ENCODE results near the gene TSPAN15.

The TSPAN15 gene

DNA sequence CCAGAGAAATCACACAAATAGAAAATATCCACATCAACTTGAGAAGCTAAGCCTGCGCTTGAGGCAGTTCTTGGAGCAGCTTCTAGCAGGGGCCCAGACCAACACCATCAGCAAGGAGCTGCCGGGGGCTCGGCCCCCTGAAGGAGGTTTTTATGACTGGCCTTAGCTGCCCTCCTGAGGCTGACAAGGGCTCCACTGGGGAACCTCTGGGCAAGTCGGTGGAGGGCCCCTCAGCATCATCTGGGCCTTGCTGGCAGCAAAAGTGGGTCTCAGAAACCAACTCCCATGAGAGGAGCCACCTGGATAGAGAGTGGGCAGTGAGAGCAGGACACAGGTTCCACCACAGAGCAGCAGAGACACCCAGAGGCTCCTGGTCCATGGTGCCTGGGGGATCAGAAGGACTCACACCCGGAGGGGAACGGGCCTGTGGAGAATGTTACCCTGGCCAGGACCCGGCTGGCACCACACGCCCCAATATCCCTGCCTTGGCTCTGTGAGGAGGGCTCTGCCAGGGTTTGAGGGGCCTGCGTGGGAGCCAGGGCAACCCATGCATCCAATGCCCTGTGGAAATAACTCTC is 66.1 kb downstream of the TSPAN15 start:
- Histone ChIP-seq H3K4me3 (ENCODE audit: low read depth, low read length) (no peak overlapping the region), H3K27ac (ENCODE audit: extremely low read depth, low read depth, low read length) (no peak overlapping the region), H3K9me3 (ENCODE audit: control insufficient read depth, insufficient read depth, low read depth, low read length) (no peaks in the 10 kb centered on the region), H3K36me3 (ENCODE audit: control insufficient read depth in 2 of 2, insufficient read depth in 1 of 2, low read length in 2 of 2) (no peaks in the 10 kb centered on the region), H3K4me1 (ENCODE audit: control insufficient read depth, insufficient read depth, low read length) (no peaks in the 10 kb centered on the region)
- no peak for TF ChIP-seq FEZF1 (tag by site-specific recombination; IDR thresholded peaks at IDR 0.05)
- TF ChIP-seq KLF7 (tag by site-specific recombination; IDR thresholded peaks at IDR 0.05; ENCODE audit: borderline replicate concordance): no peak
- no peak for TF ChIP-seq YY1 (tag by site-specific recombination; IDR thresholded peaks at IDR 0.05)
- TF ChIP-seq, protein P1, sequence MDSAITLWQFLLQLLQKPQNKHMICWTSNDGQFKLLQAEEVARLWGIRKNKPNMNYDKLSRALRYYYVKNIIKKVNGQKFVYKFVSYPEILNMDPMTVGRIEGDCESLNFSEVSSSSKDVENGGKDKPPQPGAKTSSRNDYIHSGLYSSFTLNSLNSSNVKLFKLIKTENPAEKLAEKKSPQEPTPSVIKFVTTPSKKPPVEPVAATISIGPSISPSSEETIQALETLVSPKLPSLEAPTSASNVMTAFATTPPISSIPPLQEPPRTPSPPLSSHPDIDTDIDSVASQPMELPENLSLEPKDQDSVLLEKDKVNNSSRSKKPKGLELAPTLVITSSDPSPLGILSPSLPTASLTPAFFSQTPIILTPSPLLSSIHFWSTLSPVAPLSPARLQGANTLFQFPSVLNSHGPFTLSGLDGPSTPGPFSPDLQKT (IDR thresholded peaks at IDR 0.05; ENCODE audit: borderline replicate concordance, low read depth, low read length): no peak
- no peak for TF ChIP-seq ZSCAN30 (tag by site-specific recombination; IDR thresholded peaks at IDR 0.05)
- TF ChIP-seq ZNF768 (tag by site-specific recombination; IDR thresholded peaks at IDR 0.05): no peak
- TF ChIP-seq ZNF341 (tag by site-specific recombination; IDR thresholded peaks at IDR 0.05; ENCODE audit: low read depth): no peak
- TF ChIP-seq ZNF530 (tag by site-specific recombination; IDR thresholded peaks at IDR 0.05; ENCODE audit: low read depth): no peak
- TF ChIP-seq ZNF202 (tag by site-specific recombination; IDR thresholded peaks at IDR 0.05; ENCODE audit: borderline replicate concordance): no peak
- TF ChIP-seq KLF16 (tag by site-specific recombination; IDR thresholded peaks at IDR 0.05): no peak
- no peak for TF ChIP-seq ZNF560 (tag by site-specific recombination; IDR thresholded peaks at IDR 0.05; ENCODE audit: borderline replicate concordance)
- CTCF ChIA-PET: interaction anchor here (0.5 to 13.3 kb wide), 5 partner anchors 72 to 981 kb away, joined by 3 to 284 read pairs (median 3); no protein-coding TSS in a partner anchor
- POLR2A ChIA-PET: no interaction called here

GRCh38 chr10:69527961-69528360 is 76.7 kb downstream of the TSPAN15 start:
- H3K9me3 ChIP-seq (ENCODE audit: control insufficient read depth, insufficient read depth, low read depth, low read length): no peaks in the 10 kb centered on the region
- H3K27ac ChIP-seq (ENCODE audit: extremely low read depth, low read depth, low read length): no peak overlapping the region
- H3K4me1 ChIP-seq (ENCODE audit: control insufficient read depth, insufficient read depth, low read length): no peaks in the 10 kb centered on the region
- CTCF ChIA-PET: interaction anchor here (0.6 to 4.5 kb wide), 2 partner anchors 110 to 135 kb away, joined by 3 to 21 read pairs; no protein-coding TSS in a partner anchor
- H3K4me3 ChIP-seq (ENCODE audit: low read depth, low read length): no peak overlapping the region
- H3K36me3 ChIP-seq (ENCODE audit: control insufficient read depth in 2 of 2, insufficient read depth in 1 of 2, low read length in 2 of 2): no peaks in the 10 kb centered on the region
- POLR2A ChIA-PET: no interaction called here
- TF ChIP-seq ZBTB21 (tag by site-specific recombination; IDR thresholded peaks at IDR 0.05) (no peak), ZSCAN23 (tag by site-specific recombination; IDR thresholded peaks at IDR 0.05) (no peak), ZNF664 (tag by site-specific recombination; IDR thresholded peaks at IDR 0.05) (no peak), ZNF292 (tag by site-specific recombination; IDR thresholded peaks at IDR 0.05; ENCODE audit: borderline replicate concordance, low read depth) (no peak), ZNF121 (tag by site-specific recombination; IDR thresholded peaks at IDR 0.05) (no peak), MEIS1 (CRISPR knock-in tag; IDR thresholded peaks at IDR 0.05; ENCODE audit: borderline replicate concordance) (no peak), GLIS1 (tag by site-specific recombination; IDR thresholded peaks at IDR 0.05) (no peak), HIC1 (tag by site-specific recombination; IDR thresholded peaks at IDR 0.05) (no peak), ZNF843 (tag by site-specific recombination; IDR thresholded peaks at IDR 0.05) (no peak), ZSCAN30 (tag by site-specific recombination; IDR thresholded peaks at IDR 0.05) (no peak), BCL11A (tag by site-specific recombination; IDR thresholded peaks at IDR 0.05; ENCODE audit: low read depth) (no peak), ZFP3 (tag by site-specific recombination; IDR thresholded peaks at IDR 0.05; ENCODE audit: low read depth) (no peak), ZNF354C (tag by site-specific recombination; IDR thresholded peaks at IDR 0.05; ENCODE audit: borderline replicate concordance, low read depth) (no peak)
- TF ChIP-seq, protein P2, sequence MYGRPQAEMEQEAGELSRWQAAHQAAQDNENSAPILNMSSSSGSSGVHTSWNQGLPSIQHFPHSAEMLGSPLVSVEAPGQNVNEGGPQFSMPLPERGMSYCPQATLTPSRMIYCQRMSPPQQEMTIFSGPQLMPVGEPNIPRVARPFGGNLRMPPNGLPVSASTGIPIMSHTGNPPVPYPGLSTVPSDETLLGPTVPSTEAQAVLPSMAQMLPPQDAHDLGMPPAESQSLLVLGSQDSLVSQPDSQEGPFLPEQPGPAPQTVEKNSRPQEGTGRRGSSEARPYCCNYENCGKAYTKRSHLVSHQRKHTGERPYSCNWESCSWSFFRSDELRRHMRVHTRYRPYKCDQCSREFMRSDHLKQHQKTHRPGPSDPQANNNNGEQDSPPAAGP (tag by site-specific recombination; IDR thresholded peaks at IDR 0.05): no peak
- TF ChIP-seq, protein P3, sequence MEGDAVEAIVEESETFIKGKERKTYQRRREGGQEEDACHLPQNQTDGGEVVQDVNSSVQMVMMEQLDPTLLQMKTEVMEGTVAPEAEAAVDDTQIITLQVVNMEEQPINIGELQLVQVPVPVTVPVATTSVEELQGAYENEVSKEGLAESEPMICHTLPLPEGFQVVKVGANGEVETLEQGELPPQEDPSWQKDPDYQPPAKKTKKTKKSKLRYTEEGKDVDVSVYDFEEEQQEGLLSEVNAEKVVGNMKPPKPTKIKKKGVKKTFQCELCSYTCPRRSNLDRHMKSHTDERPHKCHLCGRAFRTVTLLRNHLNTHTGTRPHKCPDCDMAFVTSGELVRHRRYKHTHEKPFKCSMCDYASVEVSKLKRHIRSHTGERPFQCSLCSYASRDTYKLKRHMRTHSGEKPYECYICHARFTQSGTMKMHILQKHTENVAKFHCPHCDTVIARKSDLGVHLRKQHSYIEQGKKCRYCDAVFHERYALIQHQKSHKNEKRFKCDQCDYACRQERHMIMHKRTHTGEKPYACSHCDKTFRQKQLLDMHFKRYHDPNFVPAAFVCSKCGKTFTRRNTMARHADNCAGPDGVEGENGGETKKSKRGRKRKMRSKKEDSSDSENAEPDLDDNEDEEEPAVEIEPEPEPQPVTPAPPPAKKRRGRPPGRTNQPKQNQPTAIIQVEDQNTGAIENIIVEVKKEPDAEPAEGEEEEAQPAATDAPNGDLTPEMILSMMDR (tag by site-specific recombination; IDR thresholded peaks at IDR 0.05): no peak
- TF ChIP-seq, protein P4, sequence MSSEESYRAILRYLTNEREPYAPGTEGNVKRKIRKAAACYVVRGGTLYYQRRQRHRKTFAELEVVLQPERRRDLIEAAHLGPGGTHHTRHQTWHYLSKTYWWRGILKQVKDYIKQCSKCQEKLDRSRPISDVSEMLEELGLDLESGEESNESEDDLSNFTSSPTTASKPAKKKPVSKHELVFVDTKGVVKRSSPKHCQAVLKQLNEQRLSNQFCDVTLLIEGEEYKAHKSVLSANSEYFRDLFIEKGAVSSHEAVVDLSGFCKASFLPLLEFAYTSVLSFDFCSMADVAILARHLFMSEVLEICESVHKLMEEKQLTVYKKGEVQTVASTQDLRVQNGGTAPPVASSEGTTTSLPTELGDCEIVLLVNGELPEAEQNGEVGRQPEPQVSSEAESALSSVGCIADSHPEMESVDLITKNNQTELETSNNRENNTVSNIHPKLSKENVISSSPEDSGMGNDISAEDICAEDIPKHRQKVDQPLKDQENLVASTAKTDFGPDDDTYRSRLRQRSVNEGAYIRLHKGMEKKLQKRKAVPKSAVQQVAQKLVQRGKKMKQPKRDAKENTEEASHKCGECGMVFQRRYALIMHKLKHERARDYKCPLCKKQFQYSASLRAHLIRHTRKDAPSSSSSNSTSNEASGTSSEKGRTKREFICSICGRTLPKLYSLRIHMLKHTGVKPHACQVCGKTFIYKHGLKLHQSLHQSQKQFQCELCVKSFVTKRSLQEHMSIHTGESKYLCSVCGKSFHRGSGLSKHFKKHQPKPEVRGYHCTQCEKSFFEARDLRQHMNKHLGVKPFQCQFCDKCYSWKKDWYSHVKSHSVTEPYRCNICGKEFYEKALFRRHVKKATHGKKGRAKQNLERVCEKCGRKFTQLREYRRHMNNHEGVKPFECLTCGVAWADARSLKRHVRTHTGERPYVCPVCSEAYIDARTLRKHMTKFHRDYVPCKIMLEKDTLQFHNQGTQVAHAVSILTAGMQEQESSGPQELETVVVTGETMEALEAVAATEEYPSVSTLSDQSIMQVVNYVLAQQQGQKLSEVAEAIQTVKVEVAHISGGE (tag by site-specific recombination; conservative IDR thresholded peaks at IDR 0.05; ENCODE audit: low read depth): no peak
